ENCODE data around the gene LRRN2.
"Not testable (repeated sequence)": the region's sequence is repeated elsewhere in the genome, so short reads cannot be mapped to it uniquely, and the experiment has no call there.

Gene LRRN2

GRCh38 chr1:204730826-204731459 is 45.4 kb upstream of the LRRN2 start:
- no peak for TF ChIP-seq CTCF (IDR thresholded peaks at IDR 0.05; ENCODE audit: low read length, missing control alignments)
- no peak for DNase-seq (ENCODE audit: low read depth)
- no peak overlapping the region for H3K4me3 ChIP-seq (replicated peaks; ENCODE audit: low read depth, low read length)

GRCh38 chr1:204729516-204729915 is 44.0 kb upstream of the LRRN2 start:
- no peak overlapping the region for H3K4me3 ChIP-seq (replicated peaks; ENCODE audit: low read depth, low read length)
- no peak for TF ChIP-seq CTCF (IDR thresholded peaks at IDR 0.05; ENCODE audit: low read length, missing control alignments)
- no peak for DNase-seq (ENCODE audit: low read depth)

GRCh38 chr1:204728456-204728855 is 42.9 kb upstream of the LRRN2 start:
- H3K4me3 ChIP-seq (replicated peaks; ENCODE audit: low read depth, low read length), result no peak overlapping the region
- TF ChIP-seq CTCF (IDR thresholded peaks at IDR 0.05; ENCODE audit: low read length, missing control alignments), result no peak
- DNase-seq (ENCODE audit: low read depth), result no peak

- no peak for TF ChIP-seq CTCF (IDR thresholded peaks at IDR 0.05; ENCODE audit: low read length, missing control alignments)
- no peak overlapping the region for H3K4me3 ChIP-seq (replicated peaks; ENCODE audit: low read depth, low read length)
Observed at GRCh38 chr1:204728045-204728444, 42.5 kb upstream of the LRRN2 start.

GRCh38 chr1:204727438-204727837 is 41.9 kb upstream of the LRRN2 start:
- not testable (repeated sequence) for DNase-seq (ENCODE audit: low read depth); H3K4me3 ChIP-seq (replicated peaks; ENCODE audit: low read depth, low read length)

More at GRCh38 chr1:204728045-204728444, 42.5 kb upstream of the LRRN2 start:
- no peak for DNase-seq (ENCODE audit: low read depth)

- peak; percentile 44 for DNase-seq (ENCODE audit: low read depth)
- H3K4me3 ChIP-seq (replicated peaks; ENCODE audit: low read depth, low read length), result no peak overlapping the region
- no peak for TF ChIP-seq CTCF (IDR thresholded peaks at IDR 0.05; ENCODE audit: low read length, missing control alignments)
Observed at GRCh38 chr1:204726478-204726877, 40.9 kb upstream of the LRRN2 start.

- H3K4me3 ChIP-seq (replicated peaks; ENCODE audit: low read depth, low read length), result no peak overlapping the region
- TF ChIP-seq CTCF (IDR thresholded peaks at IDR 0.05; ENCODE audit: low read length, missing control alignments), result no peak
- DNase-seq (ENCODE audit: low read depth), result no peak
Observed at GRCh38 chr1:204725821-204726448, 40.4 kb upstream of the LRRN2 start.

All from fibroblast of pulmonary artery (primary cell).